Endothelial cell of umbilical vein (primary cell): ENCODE data around the gene HECW1. TPM values are rescaled to one million over a fixed set of nuclear protein-coding genes. Genes with fewer than 3 reads are reported as not detected.

Experiments
- BruUV-seq: library from RNA; stranded (reverse); fragments of 400-500 nt; replicated peaks from 2 replicates; lab custom pipeline; 2021; lab: Mats Ljungman, UMichigan
- CTCF ChIA-PET: fragments of 300-600, 350-600 bp; sonication (Branson Sonifier 250); formaldehyde crosslinking; loops from one replicate; lab custom pipeline; 2021; ENCODE audit warnings: antibody characterized with exemption, inconsistent platforms; lab: Charles Lee
- POLR2A ChIA-PET: fragments of 300-600, 350-600 bp; sonication (Branson Sonifier 250); formaldehyde crosslinking; loops from one replicate; lab custom pipeline; 2021; ENCODE audit warnings: antibody characterized with exemption, inconsistent platforms; lab: Charles Lee
- DNase-seq: peaks from one replicate; pipeline ENCODE4 v3.0.0-alpha.2; 2011; ENCODE audit warnings: low read depth, low spot score
- FAIRE-seq: peaks from 2 replicates; lab custom pipeline; 2011; peaks lifted over from hg19 to GRCh38; lab: Jason Lieb, UNC
- H2AFZ ChIP-seq: 2 replicates; pipeline ENCODE4 v1.6.0; 2012; ENCODE audit warnings: low read depth, low read length, control low read depth, inconsistent platforms
- H3K27ac ChIP-seq: 2 replicates; pipeline ENCODE4 v1.5.1; 2011; ENCODE audit warnings: low read depth, mild to moderate bottlenecking, control low read depth, low read length, moderate library complexity; ENCODE audit not compliant: insufficient read depth
- H3K27me3 ChIP-seq, 2 experiments: 2 replicates each; pipeline versions ENCODE4 v1.6.0 to v1.6.1; 2011; ENCODE audit warnings: low read length in 2 of 2, mixed read lengths in 1 of 2; ENCODE audit not compliant: control insufficient read depth in 2 of 2, insufficient read depth in 2 of 2
- H3K36me3 ChIP-seq, 2 experiments: 2 replicates in 1 of 2; 3 replicates in 1 of 2; pipeline ENCODE4 v1.5.1; 2011; ENCODE audit warnings: low read length in 2 of 2, mild to moderate bottlenecking in 1 of 2, moderate library complexity in 1 of 2; ENCODE audit not compliant: control insufficient read depth in 2 of 2, insufficient read depth in 2 of 2; ENCODE audit errors: extremely low read depth in 1 of 2
- H3K4me1 ChIP-seq: 3 replicates; pipeline ENCODE4 v1.5.1; 2011; ENCODE audit warnings: mild to moderate bottlenecking, low read length; ENCODE audit not compliant: control insufficient read depth, insufficient read depth; ENCODE audit errors: extremely low read depth
- H3K4me2 ChIP-seq: 2 replicates; pipeline ENCODE4 v1.6.1; 2011; ENCODE audit warnings: low read length, control low read depth, mixed read lengths; ENCODE audit not compliant: insufficient read depth
- H3K4me3 ChIP-seq, 3 experiments: fragments of 200-600 bp in 1 of 3; sonication (generic), shearing (Covaris generic) in 1 of 3; replicated peaks in 1 of 3; 2 replicates each; pipeline ENCODE4 v1.5.1; 2011 to 2016; ENCODE audit warnings: control low read depth in 3 of 3, low read length in 3 of 3, mild to moderate bottlenecking in 2 of 3, inconsistent platforms in 1 of 3, low read depth in 1 of 3, moderate library complexity in 1 of 3; ENCODE audit not compliant: insufficient read depth in 1 of 3
- H3K79me2 ChIP-seq: 2 replicates; pipeline ENCODE4 v1.6.0; 2012; ENCODE audit warnings: low read length, inconsistent platforms; ENCODE audit not compliant: control insufficient read depth, insufficient read depth
- H3K9ac ChIP-seq: replicated peaks from 2 replicates; pipeline ENCODE3; 2011; ENCODE audit warnings: low read length, control low read depth; ENCODE audit not compliant: insufficient read depth; ENCODE audit errors: extremely low read depth
- H3K9me1 ChIP-seq: replicated peaks from 3 replicates; pipeline ENCODE4 v1.6.0; 2011; ENCODE audit warnings: mild to moderate bottlenecking, low read length; ENCODE audit not compliant: control insufficient read depth, insufficient read depth; ENCODE audit errors: extremely low read depth
- H3K9me3 ChIP-seq: replicated peaks from 2 replicates; pipeline ENCODE4 v1.5.1; 2012; ENCODE audit warnings: low read length, inconsistent platforms; ENCODE audit not compliant: control insufficient read depth, insufficient read depth
- H4K20me1 ChIP-seq: replicated peaks from 2 replicates; pipeline ENCODE3; 2011; ENCODE audit warnings: mild to moderate bottlenecking, low read length; ENCODE audit not compliant: control insufficient read depth, insufficient read depth; ENCODE audit errors: extremely low read depth
- FOS ChIP-seq: IDR thresholded peaks from 2 replicates; pipeline ENCODE4 v1.6.1; 2011; ENCODE audit warnings: mild to moderate bottlenecking, low read length, moderate library complexity, borderline replicate concordance; ENCODE audit not compliant: insufficient read depth
- GATA2 ChIP-seq: IDR thresholded peaks from 2 replicates; pipeline ENCODE4 v1.7.0; 2011; ENCODE audit warnings: low read depth, mild to moderate bottlenecking, moderate library complexity, mixed read lengths, low read length; ENCODE audit not compliant: insufficient read length, insufficient read depth
- JUN ChIP-seq: IDR thresholded peaks from 2 replicates; pipeline ENCODE4 v1.6.1; 2011; ENCODE audit warnings: borderline replicate concordance, low read depth; ENCODE audit not compliant: insufficient read length, insufficient read depth
- MYC ChIP-seq: IDR thresholded peaks from one replicate; pipeline ENCODE4 v1.6.1; 2011; ENCODE audit warnings: mild to moderate bottlenecking, low read depth, low read length
- dilution Hi-C: fragments of 300-500 bp; cut with MboI; formaldehyde crosslinking; loops from one replicate; pipeline ENCODE4 v1.15.0; 2019; ENCODE audit warnings: low sequenced_read_pairs; ENCODE audit not compliant: extremely low pct_ligation_motif_present
- intact Hi-C: fragments of 100-400 bp; cut with micrococcal nuclease; formaldehyde crosslinking; loops from one replicate; pipeline ENCODE4 v1.10.0; 2022
- polyA plus RNA-seq, 4 experiments: library from polyadenylated mRNA; depleted of rRNA in 3 of 4; stranded (reverse) in 3 of 4; unstranded in 1 of 4; fragments of >200 nt; gene quantifications; 2 replicates each; pipeline versions ENCODE4 v1.2.1 to v1.2.3, GENCODE V29; 2011 to 2012; ENCODE audit warnings: missing spikeins in 1 of 4
- total RNA-seq: library from RNA; stranded (reverse); gene quantifications from 2 replicates; pipeline ENCODE4 v1.2.3, GENCODE V29; 2021

The HECW1 gene
- total and polyA plus RNA-seq, 2 donors (not counting 3 experiments of a cell fraction or from before 2014, with no cell fraction given), result not detected

- Histone ChIP-seq H3K4me3 (no peak overlapping the region), H3K27me3 (no peaks in the 10 kb centered on the region), H4K20me1 (no peaks in the 10 kb centered on the region), H3K9ac (no peak overlapping the region), H3K9me3 (no peaks in the 10 kb centered on the region), H3K9me1 (no peaks in the 10 kb centered on the region), H3K79me2 (no peaks in the 10 kb centered on the region), H3K36me3 (no peaks in the 10 kb centered on the region), H3K4me2 (no peak overlapping the region), H3K27ac (no peak overlapping the region), H2AFZ (no peak overlapping the region), H3K4me1 (peaks cover 9% of the 10 kb centered on the region)
- TF ChIP-seq JUN, result no peak
- TF ChIP-seq MYC, result no peak
- POLR2A ChIA-PET, result no interaction called here
- DNase-seq (no peak), FAIRE-seq (no peak)
- intact Hi-C loops (no loop called here), dilution Hi-C loops (no loop called here)
- BruUV-seq, result no TSS peak
- CTCF ChIA-PET, result interaction anchor here (1.8 kb wide), 1 partner anchor 263 kb away, joined by 5 read pairs; no protein-coding TSS in a partner anchor
Measured at GRCh38 chr7:43204081-43204480, 91.6 kb downstream of the HECW1 start.

- Histone ChIP-seq H3K9me1 (no peaks in the 10 kb centered on the region), H3K79me2 (no peaks in the 10 kb centered on the region), H4K20me1 (no peaks in the 10 kb centered on the region), H3K27ac (no peak overlapping the region), H3K9ac (no peak overlapping the region), H3K4me1 (no peaks in the 10 kb centered on the region), H3K27me3 (no peaks in the 10 kb centered on the region), H2AFZ (no peak overlapping the region), H3K4me3 (no peak overlapping the region), H3K36me3 (no peaks in the 10 kb centered on the region), H3K9me3 (no peaks in the 10 kb centered on the region), H3K4me2 (no peak overlapping the region)
- FAIRE-seq, result no peak
- ChIA-PET POLR2A (interaction anchor here (0.6 kb wide), 1 partner anchor 90 kb away, joined by 3 read pairs; no protein-coding TSS in a partner anchor), CTCF (interaction anchor here (1.8 kb wide), 1 partner anchor 264 kb away, joined by 5 read pairs; no protein-coding TSS in a partner anchor)
- TF ChIP-seq FOS (no peak), GATA2 (no peak)
- BruUV-seq, result no TSS peak
- DNase-seq, result no peak
- dilution Hi-C loops, result no loop called here
- intact Hi-C loops, result no loop called here
Measured at GRCh38 chr7:43205171-43205795, 92.8 kb downstream of the HECW1 start.
